ENCODE measurements around the gene RRP8.

Gene RRP8

GRCh38 chr11:6568191-6568918 lies 35.1 kb downstream of the RRP8 start:
- no peak for DNase-seq (ENCODE audit: low read depth in 2 of 2)

- DNase-seq (ENCODE audit: low read depth in 2 of 2), result no peak
Observed at GRCh38 chr11:6567371-6567745, 36.1 kb downstream of the RRP8 start.

- no peak for DNase-seq (ENCODE audit: low read depth in 2 of 2)
Observed at GRCh38 chr11:6566704-6567370, 36.6 kb downstream of the RRP8 start.

DNA sequence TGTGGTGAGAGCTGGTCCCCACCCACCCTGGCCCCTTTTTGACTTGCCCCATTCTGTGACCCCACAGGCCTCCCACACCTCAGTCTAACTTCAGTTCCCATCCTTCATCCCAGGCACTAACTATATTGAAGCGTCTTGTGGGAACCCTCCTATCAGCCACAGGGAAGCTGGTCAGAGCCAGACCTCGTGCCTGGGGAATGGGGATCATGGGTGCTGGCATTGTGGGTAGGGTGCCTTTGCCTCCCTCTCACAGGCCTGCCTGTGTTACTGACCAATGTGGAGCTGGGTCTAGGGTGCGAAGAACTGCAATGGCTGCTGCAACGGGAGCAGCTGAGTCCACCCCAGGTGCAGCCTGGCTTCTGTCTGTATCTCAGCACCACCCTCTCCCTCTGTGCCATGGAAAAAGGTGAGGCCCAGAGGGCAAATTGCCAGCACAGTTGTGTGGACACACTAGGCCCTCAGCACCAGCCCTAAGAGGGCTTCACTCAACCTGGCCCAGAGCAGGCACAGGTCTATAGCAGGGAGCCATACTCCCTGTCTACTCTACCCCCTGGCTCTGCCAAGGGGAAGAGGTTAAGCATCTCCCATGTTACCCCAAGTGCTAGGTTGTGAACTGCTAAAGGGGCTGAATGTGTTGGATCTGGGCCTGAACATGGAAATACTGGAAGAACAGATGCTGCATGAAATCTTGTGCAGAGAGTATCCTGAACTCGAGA lies 37.3 kb downstream of the RRP8 start:
- no peak for DNase-seq (ENCODE audit: low read depth in 2 of 2)

DNA sequence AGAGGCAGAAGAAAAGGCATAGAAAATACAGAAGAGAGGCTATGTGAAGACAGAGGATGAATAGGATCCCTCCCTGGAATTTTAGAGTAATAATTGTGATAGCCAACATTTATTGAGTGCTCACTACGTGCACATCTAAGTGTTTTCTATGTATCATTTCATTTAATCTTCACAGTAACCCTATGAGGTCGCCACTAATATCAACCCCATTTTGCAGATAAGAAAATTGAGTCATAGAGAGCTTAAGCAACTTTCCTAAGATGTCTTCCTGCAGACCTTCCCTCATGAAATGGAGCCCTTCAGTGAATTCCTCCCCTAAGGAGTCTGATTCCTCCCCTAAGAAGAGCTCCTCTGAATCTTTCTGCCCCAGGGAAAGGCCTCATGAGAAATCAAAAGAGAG lies 38.1 kb downstream of the RRP8 start:
- DNase-seq (ENCODE audit: low read depth in 2 of 2), result no peak

- DNase-seq (ENCODE audit: low read depth in 2 of 2), result no peak
Observed at GRCh38 chr11:6563667-6564066, 39.7 kb downstream of the RRP8 start.

- no peak for DNase-seq (ENCODE audit: low read depth in 2 of 2)
Observed at GRCh38 chr11:6563121-6563619, 40.2 kb downstream of the RRP8 start.

DNA sequence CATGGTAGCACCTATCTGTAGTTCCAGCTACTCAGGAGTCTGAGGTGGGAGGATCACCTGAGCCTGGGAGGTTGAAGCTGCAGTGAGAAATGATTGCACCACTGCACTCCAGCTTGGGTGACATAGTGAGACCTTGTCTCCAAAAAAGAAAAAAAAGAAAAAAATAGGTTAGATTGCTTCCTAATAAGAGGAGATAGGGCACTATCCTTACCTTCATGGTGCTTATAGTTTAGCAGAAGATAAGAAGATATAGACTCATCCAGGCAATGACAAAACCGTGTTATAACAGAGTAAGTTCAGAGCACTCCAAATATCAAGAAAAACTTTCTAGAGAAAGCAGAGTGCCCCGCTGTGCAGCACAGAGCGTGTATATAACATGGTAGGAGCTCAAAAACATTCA lies 42.1 kb downstream of the RRP8 start:
- no peak for DNase-seq (ENCODE audit: low read depth in 2 of 2)

DNA sequence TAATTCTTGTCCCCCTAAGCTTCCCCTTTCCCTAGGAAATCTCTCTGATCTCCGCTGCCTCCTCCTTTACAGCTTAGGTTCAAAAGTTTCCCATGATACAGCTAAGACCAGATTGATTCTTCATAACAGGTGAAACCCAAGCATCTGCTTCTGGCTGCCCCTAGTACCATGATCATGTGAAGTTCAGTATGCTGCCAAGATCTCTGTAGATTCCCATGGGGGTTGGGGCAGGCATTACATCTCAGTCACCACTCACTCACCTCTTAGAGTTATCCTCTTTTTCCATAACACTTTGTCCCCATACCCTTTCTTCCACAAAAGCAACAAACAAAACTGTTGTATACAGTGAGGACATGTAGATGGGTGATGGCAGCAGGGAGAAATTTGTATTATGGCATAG lies 44.0 kb downstream of the RRP8 start:
- DNase-seq (ENCODE audit: low read depth in 2 of 2), result no peak

GRCh38 chr11:6557761-6558674 lies 45.4 kb downstream of the RRP8 start:
- DNase-seq (ENCODE audit: low read depth in 2 of 2), result no peak

GRCh38 chr11:6557063-6557462 lies 46.4 kb downstream of the RRP8 start:
- no peak for DNase-seq (ENCODE audit: low read depth in 2 of 2)

DNA sequence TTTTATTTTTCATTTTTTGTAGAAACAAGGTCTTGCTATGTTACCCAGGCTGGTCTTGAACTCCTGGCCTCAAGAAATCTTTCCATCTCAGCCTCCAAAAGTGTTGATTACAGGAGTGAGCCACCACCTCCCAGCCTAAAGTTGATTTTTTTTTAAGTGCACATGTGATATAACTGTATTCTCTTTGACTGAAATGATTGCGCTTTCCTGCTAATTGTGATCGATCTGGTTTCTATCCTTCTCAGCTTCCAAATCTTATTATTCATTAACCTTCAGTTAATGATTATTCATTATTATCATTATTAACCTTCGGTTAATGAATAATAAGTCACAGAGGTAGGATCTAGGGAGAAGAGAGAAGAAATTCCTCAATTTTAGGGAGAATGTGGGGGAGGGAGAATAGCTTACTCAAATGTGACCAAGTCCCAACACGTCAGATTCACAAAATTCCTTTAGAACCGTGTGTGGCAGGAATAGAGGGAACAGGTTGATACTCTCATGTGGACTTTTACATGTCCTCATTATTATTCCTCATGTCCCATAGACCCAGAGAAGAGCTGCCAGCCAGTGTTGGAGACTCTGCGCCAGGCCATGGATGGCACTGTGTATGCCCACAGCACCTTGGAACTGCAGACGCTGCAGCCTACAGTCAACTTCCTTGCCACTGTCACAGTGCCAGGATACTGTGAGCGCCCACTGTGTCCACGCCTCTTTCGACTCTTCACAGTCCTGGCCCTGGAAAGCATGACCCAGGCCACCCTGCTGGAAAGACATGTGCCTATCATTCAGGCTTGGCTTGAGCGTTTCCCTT lies 47.1 kb downstream of the RRP8 start:
- no peak for DNase-seq (ENCODE audit: low read depth in 2 of 2)

GRCh38 chr11:6554828-6555706 lies 48.3 kb downstream of the RRP8 start:
- no peak for DNase-seq (ENCODE audit: low read depth in 2 of 2)

DNA sequence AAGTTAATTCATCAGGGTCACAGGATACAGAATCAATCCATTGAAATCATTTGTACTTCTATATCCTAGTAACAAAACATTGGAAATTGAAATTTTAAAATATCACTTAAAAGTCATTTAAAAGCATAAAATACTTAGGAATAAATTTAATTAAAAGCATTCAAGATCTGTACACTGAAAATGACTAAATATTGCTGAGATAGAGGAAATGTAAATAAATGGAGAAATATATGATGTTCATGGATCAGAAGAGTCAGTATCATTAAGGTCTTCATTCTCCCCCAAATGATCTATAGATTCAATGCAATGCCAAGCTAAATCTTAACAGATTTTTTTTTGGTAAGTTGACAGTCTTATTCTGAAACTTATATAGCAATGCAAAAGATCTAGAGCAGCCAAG lies 49.8 kb downstream of the RRP8 start:
- DNase-seq (ENCODE audit: low read depth in 2 of 2), result no peak

GRCh38 chr11:6548641-6549040 lies 54.8 kb downstream of the RRP8 start:
- no peak for DNase-seq (ENCODE audit: low read depth in 2 of 2)

DNA sequence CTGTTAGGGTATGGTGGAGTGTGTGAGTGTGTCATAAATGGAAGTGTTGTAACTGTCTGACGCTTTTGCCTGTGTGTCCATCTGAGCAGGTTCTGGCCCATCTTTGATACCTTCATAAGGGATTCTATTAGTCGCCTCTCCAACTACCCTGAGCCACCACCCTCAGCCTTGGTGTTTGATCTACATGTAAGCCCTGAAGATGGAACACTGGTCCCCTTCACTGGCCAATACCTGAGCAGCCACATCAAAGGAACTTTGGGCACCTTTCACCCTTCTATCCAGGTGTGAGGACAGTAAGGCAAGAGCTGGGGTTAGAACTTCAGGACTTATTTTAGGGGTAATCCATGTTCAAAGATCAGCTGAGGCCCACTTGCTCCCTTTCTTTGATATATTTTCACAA lies 55.3 kb downstream of the RRP8 start:
- no peak for DNase-seq (ENCODE audit: low read depth in 2 of 2)

- no peak for DNase-seq (ENCODE audit: low read depth in 2 of 2)
Observed at GRCh38 chr11:6547177-6547576, 56.2 kb downstream of the RRP8 start.

GRCh38 chr11:6546735-6547134 lies 56.7 kb downstream of the RRP8 start:
- no peak for DNase-seq (ENCODE audit: low read depth in 2 of 2)

GRCh38 chr11:6545917-6546605 lies 57.4 kb downstream of the RRP8 start:
- DNase-seq (ENCODE audit: low read depth in 2 of 2), result no peak

Data from stimulated activated CD8-positive, alpha-beta memory T cell treated with anti-CD3 and anti-CD28 coated beads, Interleukin-7, amount 100 ng/mL, for 1 hour (primary cell).